ENCODE results near the gene MAPK12. TPM values are rescaled to one million over a fixed set of nuclear protein-coding genes. Genes with fewer than 3 reads are reported as not detected.
A peak's percentile ranks its signal among the peaks of the same experiment; 100 is the strongest.
"Not testable (repeated sequence)": the region's sequence is repeated elsewhere in the genome, so short reads cannot be mapped to it uniquely, and the experiment has no call there.

Gene MAPK12
- total and polyA plus RNA-seq, 2 experiments from 2014 or later, result 12.5 to 33.8 TPM

GRCh38 chr22:50275181-50276055, 13.9 kb upstream of the MAPK12 start:
- Histone ChIP-seq H3K4me1 (ENCODE audit: insufficient read depth) (peaks cover 19% of the 10 kb centered on the region), H3K27ac (no peak overlapping the region)

GRCh38 chr22:50274771-50275170, 13.3 kb upstream of the MAPK12 start:
- Histone ChIP-seq H3K79me2 (no peaks in the 10 kb centered on the region), H3K36me3 (replicated peaks; ENCODE audit: insufficient read depth, low read depth) (no peaks in the 10 kb centered on the region), H3K9me2 (replicated peaks; ENCODE audit: insufficient read depth) (no peaks in the 10 kb centered on the region), H3K4me1 (ENCODE audit: insufficient read depth) (peaks cover 23% of the 10 kb centered on the region), H3K9me3 (ENCODE audit: low read depth) (no peaks in the 10 kb centered on the region), H3K27me3 (peaks cover 10% of the 10 kb centered on the region), H4K20me1 (ENCODE audit: insufficient read depth, poor library complexity, severe bottlenecking) (peaks cover 2% of the 10 kb centered on the region), H3K4me2 (no peak overlapping the region), H3K27ac (no peak overlapping the region), H3K4me3 (no peak overlapping the region), H2AFZ (no peak overlapping the region)
- WGBS (ENCODE audit: low lambda C conversion rate, missing lambda C conversion rate), result 82% methylated on average over 7 of the region's 7 CpGs
- DNase-seq (ENCODE audit: low spot score), result no peak
- TF ChIP-seq, protein P1, sequence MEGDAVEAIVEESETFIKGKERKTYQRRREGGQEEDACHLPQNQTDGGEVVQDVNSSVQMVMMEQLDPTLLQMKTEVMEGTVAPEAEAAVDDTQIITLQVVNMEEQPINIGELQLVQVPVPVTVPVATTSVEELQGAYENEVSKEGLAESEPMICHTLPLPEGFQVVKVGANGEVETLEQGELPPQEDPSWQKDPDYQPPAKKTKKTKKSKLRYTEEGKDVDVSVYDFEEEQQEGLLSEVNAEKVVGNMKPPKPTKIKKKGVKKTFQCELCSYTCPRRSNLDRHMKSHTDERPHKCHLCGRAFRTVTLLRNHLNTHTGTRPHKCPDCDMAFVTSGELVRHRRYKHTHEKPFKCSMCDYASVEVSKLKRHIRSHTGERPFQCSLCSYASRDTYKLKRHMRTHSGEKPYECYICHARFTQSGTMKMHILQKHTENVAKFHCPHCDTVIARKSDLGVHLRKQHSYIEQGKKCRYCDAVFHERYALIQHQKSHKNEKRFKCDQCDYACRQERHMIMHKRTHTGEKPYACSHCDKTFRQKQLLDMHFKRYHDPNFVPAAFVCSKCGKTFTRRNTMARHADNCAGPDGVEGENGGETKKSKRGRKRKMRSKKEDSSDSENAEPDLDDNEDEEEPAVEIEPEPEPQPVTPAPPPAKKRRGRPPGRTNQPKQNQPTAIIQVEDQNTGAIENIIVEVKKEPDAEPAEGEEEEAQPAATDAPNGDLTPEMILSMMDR (IDR thresholded peaks at IDR 0.05; ENCODE audit: poor library complexity), result no peak
- TF ChIP-seq EZH2 (IDR thresholded peaks at IDR 0.05; ENCODE audit: borderline replicate concordance), result no peak
- TF ChIP-seq EZH2phosphoT487 (IDR thresholded peaks at IDR 0.05; ENCODE audit: low read depth, severe bottlenecking, unreplicated experiment), result no peak

More at GRCh38 chr22:50275181-50276055, 13.9 kb upstream of the MAPK12 start:
- Histone ChIP-seq H4K20me1 (ENCODE audit: insufficient read depth, poor library complexity, severe bottlenecking) (peaks cover 2% of the 10 kb centered on the region), H3K9me2 (replicated peaks; ENCODE audit: insufficient read depth) (no peaks in the 10 kb centered on the region), H3K36me3 (replicated peaks; ENCODE audit: insufficient read depth, low read depth) (no peaks in the 10 kb centered on the region), H2AFZ (no peak overlapping the region), H3K9me3 (ENCODE audit: low read depth) (no peaks in the 10 kb centered on the region), H3K27me3 (peaks cover 9% of the 10 kb centered on the region), H3K4me3 (no peak overlapping the region), H3K79me2 (no peaks in the 10 kb centered on the region), H3K4me2 (no peak overlapping the region)
- TF ChIP-seq, protein P1 (IDR thresholded peaks at IDR 0.05; ENCODE audit: poor library complexity), result no peak
- TF ChIP-seq EZH2 (IDR thresholded peaks at IDR 0.05; ENCODE audit: borderline replicate concordance) (no peak), EZH2phosphoT487 (IDR thresholded peaks at IDR 0.05; ENCODE audit: low read depth, severe bottlenecking, unreplicated experiment) (no peak)
- no peak for DNase-seq (ENCODE audit: low spot score)
- WGBS (ENCODE audit: low lambda C conversion rate, missing lambda C conversion rate), result 93% methylated on average over 43 of the region's 43 CpGs

DNA sequence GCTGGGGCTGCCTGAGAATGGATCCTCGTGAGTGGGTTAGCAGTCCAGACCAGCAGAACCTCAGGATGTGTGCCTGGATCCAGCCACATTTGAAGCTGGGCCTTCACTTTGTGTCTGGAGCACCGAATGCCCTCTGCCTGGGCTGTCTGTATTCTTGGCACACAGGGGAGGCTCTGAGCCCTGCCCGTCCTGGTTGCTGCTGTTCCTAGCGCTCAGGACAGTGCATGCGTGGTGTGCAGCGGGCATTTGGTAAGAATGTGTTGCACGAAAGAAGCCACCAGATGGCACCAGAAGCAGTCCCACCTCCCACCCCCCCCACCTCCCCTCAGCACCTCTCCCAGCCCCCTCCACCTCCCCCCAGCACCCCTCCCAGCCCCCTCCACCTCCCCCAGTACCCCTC, 12.8 kb upstream of the MAPK12 start:
- H3K4me2 ChIP-seq, result no peak overlapping the region
- H4K20me1 ChIP-seq (ENCODE audit: insufficient read depth, poor library complexity, severe bottlenecking), result peaks cover 2% of the 10 kb centered on the region
- H3K27ac ChIP-seq, result no peak overlapping the region
- H3K9me2 ChIP-seq (replicated peaks; ENCODE audit: insufficient read depth), result no peaks in the 10 kb centered on the region
- H2AFZ ChIP-seq, result no peak overlapping the region
- no peaks in the 10 kb centered on the region for H3K36me3 ChIP-seq (replicated peaks; ENCODE audit: insufficient read depth, low read depth)
- TF ChIP-seq, protein P1 (IDR thresholded peaks at IDR 0.05; ENCODE audit: poor library complexity), result peak; percentile 49
- TF ChIP-seq EZH2phosphoT487 (IDR thresholded peaks at IDR 0.05; ENCODE audit: low read depth, severe bottlenecking, unreplicated experiment), result no peak
- no peak for TF ChIP-seq EZH2 (IDR thresholded peaks at IDR 0.05; ENCODE audit: borderline replicate concordance)
- 69% methylated on average over 7 of the region's 7 CpGs for whole genome bisulfite sequencing (ENCODE audit: low lambda C conversion rate, missing lambda C conversion rate)
- H3K27me3 ChIP-seq, result peaks cover 14% of the 10 kb centered on the region
- no peak overlapping the region for H3K4me3 ChIP-seq
- no peaks in the 10 kb centered on the region for H3K9me3 ChIP-seq (ENCODE audit: low read depth)
- no peaks in the 10 kb centered on the region for H3K79me2 ChIP-seq
- DNase-seq (ENCODE audit: low spot score), result peak; percentile 79
- peaks cover 26% of the 10 kb centered on the region for H3K4me1 ChIP-seq (ENCODE audit: insufficient read depth)

- H3K27ac ChIP-seq; DNase-seq (ENCODE audit: low spot score); H3K9me3 ChIP-seq (ENCODE audit: low read depth); H3K4me3 ChIP-seq; H4K20me1 ChIP-seq (ENCODE audit: insufficient read depth, poor library complexity, severe bottlenecking); H3K79me2 ChIP-seq; H2AFZ ChIP-seq; H3K4me2 ChIP-seq; H3K36me3 ChIP-seq (replicated peaks; ENCODE audit: insufficient read depth, low read depth); H3K9me2 ChIP-seq (replicated peaks; ENCODE audit: insufficient read depth): not testable (repeated sequence)
- peaks cover 26% of the 10 kb centered on the region for H3K4me1 ChIP-seq (ENCODE audit: insufficient read depth)
- 93% methylated on average over 10 of the region's 10 CpGs for whole genome bisulfite sequencing (ENCODE audit: low lambda C conversion rate, missing lambda C conversion rate)
- peaks cover 20% of the 10 kb centered on the region for H3K27me3 ChIP-seq
Measured at GRCh38 chr22:50273781-50274180, 12.3 kb upstream of the MAPK12 start.

DNA sequence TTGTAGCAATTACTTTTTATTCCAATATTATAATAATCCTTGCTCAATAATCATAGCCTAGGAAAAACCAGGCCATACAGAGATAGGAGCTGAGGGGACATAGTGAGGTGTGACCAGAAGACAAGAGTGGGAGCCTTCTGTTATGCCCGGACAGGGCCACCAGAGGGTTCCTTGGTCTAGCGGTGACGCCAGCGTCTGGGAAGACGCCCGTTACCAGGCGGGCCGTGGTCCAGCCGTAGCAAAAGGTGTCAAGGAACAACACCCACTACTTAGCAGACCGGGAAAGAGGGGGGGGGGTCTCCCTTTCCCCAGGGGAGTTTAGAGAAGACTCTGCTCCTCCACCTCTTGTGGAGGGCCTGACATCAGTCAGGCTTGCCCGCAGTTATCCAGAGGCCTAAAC, 11.9 kb upstream of the MAPK12 start:
- not testable (repeated sequence) for H4K20me1 ChIP-seq (ENCODE audit: insufficient read depth, poor library complexity, severe bottlenecking); H3K4me3 ChIP-seq; H3K36me3 ChIP-seq (replicated peaks; ENCODE audit: insufficient read depth, low read depth); DNase-seq (ENCODE audit: low spot score); H2AFZ ChIP-seq; H3K79me2 ChIP-seq; H3K27ac ChIP-seq; H3K9me3 ChIP-seq (ENCODE audit: low read depth); H3K4me2 ChIP-seq; H3K9me2 ChIP-seq (replicated peaks; ENCODE audit: insufficient read depth)
- peaks cover 26% of the 10 kb centered on the region for H3K4me1 ChIP-seq (ENCODE audit: insufficient read depth)
- peaks cover 24% of the 10 kb centered on the region for H3K27me3 ChIP-seq
- 85% methylated on average over 11 of the region's 11 CpGs for WGBS (ENCODE audit: low lambda C conversion rate, missing lambda C conversion rate)

Measured in hepatocyte (in vitro differentiated cells).